B cell (primary cell): Measurements from ENCODE around the gene GPX2. TPM values are rescaled to one million over a fixed set of nuclear protein-coding genes. Genes with fewer than 3 reads are reported as not detected.

ENCODE experiments used
- ATAC-seq: fragments of 200-7000 bp; cut with Tn5 transposase; one replicate; pipeline ENCODE4 v1.10.0; 2021; ENCODE audit warnings: low read depth, mild to moderate bottlenecking, moderate number of reproducible peaks, moderate library complexity
- CTCF ChIA-PET: fragments of 350-600 bp; sonication (Branson Sonifier 250); formaldehyde crosslinking; loops from one replicate; lab custom pipeline; 2021; ENCODE audit warnings: antibody characterized with exemption, inconsistent platforms; lab: Charles Lee
- POLR2A ChIA-PET: fragments of 350-600 bp; sonication (Branson Sonifier 250); formaldehyde crosslinking; loops from one replicate; lab custom pipeline; 2021; ENCODE audit warnings: antibody characterized with exemption; lab: Charles Lee
- DNase-seq: peaks from one replicate; pipeline ENCODE4 v3.0.0; 2013
- H2AFZ ChIP-seq: 2 replicates; pipeline ENCODE4 v1.6.1; 2012; ENCODE audit warnings: mild to moderate bottlenecking, low read depth, low read length; ENCODE audit not compliant: insufficient read depth, poor library complexity, severe bottlenecking
- H3K27ac ChIP-seq, 2 donors: 1 replicate in 1 of 2; 2 replicates in 1 of 2; pipeline ENCODE4 v1.5.1; 2012 to 2013; ENCODE audit warnings: low read length in 2 of 2, mild to moderate bottlenecking in 2 of 2, moderate library complexity in 1 of 2
- H3K27me3 ChIP-seq, 4 experiments: fragments of 200-600 bp in 1 of 4; sonication (generic) in 1 of 4; replicated peaks in 1 of 4; 1 replicate in 2 of 4; 2 replicates in 2 of 4; pipeline versions ENCODE4 v1.6.1 to v1.7.0; 2013 to 2016; ENCODE audit warnings: low read length in 3 of 4, mild to moderate bottlenecking in 2 of 4, mixed read lengths in 1 of 4, moderate library complexity in 1 of 4; ENCODE audit not compliant: insufficient read depth in 4 of 4, control insufficient read depth in 3 of 4; ENCODE audit errors: control extremely low read depth in 1 of 4
- H3K36me3 ChIP-seq, 2 experiments: replicated peaks in 1 of 2; 1 replicate in 1 of 2; 2 replicates in 1 of 2; pipeline versions ENCODE4 v1.6.1 to v1.7.1; 2013; ENCODE audit warnings: low read length in 1 of 2; ENCODE audit not compliant: insufficient read depth in 2 of 2, control insufficient read depth in 1 of 2; ENCODE audit errors: control extremely low read depth in 1 of 2, extremely low read depth in 1 of 2
- H3K4me1 ChIP-seq, 2 donors: fragments of 200-600 bp in 1 of 2; sonication (generic) in 1 of 2; 1 replicate in 1 of 2; 2 replicates in 1 of 2; pipeline versions ENCODE4 v1.5.1 to v1.6.1; 2013 to 2017; ENCODE audit warnings: low read length in 2 of 2; ENCODE audit not compliant: control insufficient read depth in 2 of 2, insufficient read depth in 2 of 2
- H3K4me2 ChIP-seq: replicated peaks from 2 replicates; pipeline ENCODE3; 2012; ENCODE audit warnings: mild to moderate bottlenecking, low read depth, low read length; ENCODE audit not compliant: poor library complexity, severe bottlenecking
- H3K4me3 ChIP-seq, 5 experiments: fragments of 200-600 bp in 1 of 5; sonication (generic) in 1 of 5; 1 replicate in 3 of 5; 2 replicates in 2 of 5; pipeline versions ENCODE4 v1.5.1 to v1.7.0; 2011 to 2016; ENCODE audit warnings: low read length in 4 of 5, mild to moderate bottlenecking in 4 of 5, low read depth in 2 of 5, control low read depth in 1 of 5, moderate library complexity in 1 of 5; ENCODE audit not compliant: insufficient read depth in 1 of 5; ENCODE audit errors: control extremely low read depth in 1 of 5, extremely low read depth in 1 of 5
- H3K79me2 ChIP-seq: fragments of 200-600 bp; sonication (generic); one replicate; pipeline ENCODE4 v1.6.0; 2016; ENCODE audit warnings: low read length; ENCODE audit not compliant: control insufficient read depth, insufficient read depth
- H3K9ac ChIP-seq: fragments of 200-600 bp; sonication (generic); 2 replicates; pipeline ENCODE4 v1.6.1; 2017; ENCODE audit warnings: mild to moderate bottlenecking, low read length, moderate library complexity
- H3K9me3 ChIP-seq, 3 donors: one replicate each; pipeline versions ENCODE4 v1.6.1 to v1.7.1; 2013; ENCODE audit warnings: low read length in 2 of 3; ENCODE audit not compliant: control insufficient read depth in 2 of 3, insufficient read depth in 1 of 3; ENCODE audit errors: control extremely low read depth in 1 of 3
- H4K20me1 ChIP-seq: 2 replicates; pipeline ENCODE4 v1.6.0; 2012; ENCODE audit warnings: mild to moderate bottlenecking, low read length; ENCODE audit not compliant: insufficient read depth, control insufficient read depth, poor library complexity, severe bottlenecking
- H3K27ac Mint-ChIP-seq: one replicate; pipeline ENCODE4 v1.8.0; 2021; ENCODE audit warnings: mixed read lengths
- H3K27me3 Mint-ChIP-seq: one replicate; pipeline ENCODE4 v1.8.0; 2021; ENCODE audit warnings: mixed read lengths
- H3K4me1 Mint-ChIP-seq: one replicate; pipeline ENCODE4 v1.8.0; 2021; ENCODE audit warnings: mixed read lengths
- H3K4me3 Mint-ChIP-seq: one replicate; pipeline ENCODE4 v1.8.0; 2021; ENCODE audit warnings: mixed read lengths
- H3K9me3 Mint-ChIP-seq: one replicate; pipeline ENCODE4 v1.8.0; 2022; ENCODE audit warnings: mixed read lengths; ENCODE audit not compliant: insufficient read depth
- CTCF ChIP-seq: fragments of 200-600 bp; IDR thresholded peaks from one replicate; pipeline ENCODE4 v1.8.0; 2022; ENCODE audit warnings: antibody characterized with exemption, mild to moderate bottlenecking
- EZH2 ChIP-seq: IDR thresholded peaks from 2 replicates; pipeline ENCODE4 v1.6.1; 2012; ENCODE audit warnings: borderline replicate concordance, low read depth, mild to moderate bottlenecking, moderate library complexity, low read length; ENCODE audit not compliant: insufficient read depth, poor library complexity, severe bottlenecking
- WGBS: methylation state at CpG from one replicate; pipeline ENCODE4 v1.1.5; 2013; ENCODE audit warnings: missing lambda C conversion rate; ENCODE audit not compliant: insufficient coverage; 5-methylcytosine and 5-hydroxymethylcytosine counted together
- intact Hi-C: fragments of 100-400 bp; cut with micrococcal nuclease; formaldehyde crosslinking; loops from one replicate; pipeline ENCODE4 v1.10.0; 2022
- polyA plus RNA-seq: library from polyadenylated mRNA; depleted of rRNA; stranded (reverse); fragments of >200 nt; gene quantifications from 2 replicates; pipeline ENCODE4 v1.2.3, GENCODE V29; 2012
- total RNA-seq, 2 donors: library from RNA; stranded (reverse); fragments of 120-200 nt in 1 of 2; gene quantifications; 1 replicate in 1 of 2; 2 replicates in 1 of 2; pipeline versions ENCODE4 v1.2.3 to v1.2.4, GENCODE V29; 2013 to 2022

GPX2 gene
- total and polyA plus RNA-seq, 2 donors (not counting 1 experiment from before 2014, with no cell fraction given), result not detected

DNA sequence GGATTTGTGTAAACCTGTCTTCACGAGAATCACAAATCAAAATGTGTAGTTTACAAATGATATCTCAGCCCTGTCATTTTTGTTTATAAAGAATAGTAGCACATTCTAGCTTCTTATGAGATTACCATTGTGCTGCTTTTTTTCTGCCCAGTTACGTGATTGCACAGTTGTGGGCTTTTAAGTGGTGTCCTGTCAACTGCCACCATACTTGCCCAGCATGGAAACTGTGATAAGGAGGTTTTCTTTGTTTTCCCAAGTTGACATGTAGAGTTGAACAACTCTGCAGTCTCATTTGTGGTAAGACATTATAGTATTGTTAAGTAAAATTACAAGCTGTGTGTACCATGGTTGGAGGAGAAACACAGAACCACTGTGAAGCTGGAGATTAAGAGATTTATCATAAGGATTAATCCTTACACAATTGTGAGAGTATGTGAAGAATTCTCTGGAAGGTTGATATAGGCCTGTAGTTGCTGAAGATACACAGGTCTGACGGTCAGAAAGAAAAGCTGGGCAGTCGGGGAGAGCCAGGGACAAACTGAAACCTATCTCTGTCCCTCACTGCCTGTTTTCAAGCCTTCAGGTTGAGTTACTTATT is 16.0 kb downstream of the GPX2 start:
- ChIA-PET POLR2A (no interaction called here), CTCF (interaction anchor here (1.5 to 1.8 kb wide), 3 partner anchors 9 to 35 kb away, joined by 4 to 6 read pairs (median 5); partner anchors contain the start of gene CHURC1)
- TF ChIP-seq EZH2 (no peak), CTCF (no peak)
- H3K27ac ChIP-seq, result peak overlapping the region in 1 of 2 donors; percentile 44
- no peak overlapping the region for H3K9ac ChIP-seq
- no peaks in the 10 kb centered on the region for H3K9me3 Mint-ChIP-seq
- intact Hi-C loops, result no loop called here
- H3K27me3 ChIP-seq, result no peaks in the 10 kb centered on the region
- peaks cover 9 to 64% of the 10 kb centered on the region in 2 experiments for H3K36me3 ChIP-seq
- peaks cover 51% of the 10 kb centered on the region for H3K79me2 ChIP-seq
- 100% methylated on average over 1 of the region's 4 CpGs for WGBS
- H3K27ac Mint-ChIP-seq, result no peak overlapping the region
- peaks cover 15 to 19% of the 10 kb centered on the region in 2 donors for H3K4me1 ChIP-seq
- H3K4me3 ChIP-seq, result no peak overlapping the region
- H3K27me3 Mint-ChIP-seq, result no peaks in the 10 kb centered on the region
- no peak overlapping the region for H3K4me3 Mint-ChIP-seq
- DNase-seq (no peak), ATAC-seq (no peak)
- H4K20me1 ChIP-seq, result peaks cover 46% of the 10 kb centered on the region
- H2AFZ ChIP-seq, result no peak overlapping the region
- H3K4me2 ChIP-seq, result no peak overlapping the region
- H3K4me1 Mint-ChIP-seq, result peaks cover 20% of the 10 kb centered on the region
- no peaks in the 10 kb centered on the region for H3K9me3 ChIP-seq

DNA sequence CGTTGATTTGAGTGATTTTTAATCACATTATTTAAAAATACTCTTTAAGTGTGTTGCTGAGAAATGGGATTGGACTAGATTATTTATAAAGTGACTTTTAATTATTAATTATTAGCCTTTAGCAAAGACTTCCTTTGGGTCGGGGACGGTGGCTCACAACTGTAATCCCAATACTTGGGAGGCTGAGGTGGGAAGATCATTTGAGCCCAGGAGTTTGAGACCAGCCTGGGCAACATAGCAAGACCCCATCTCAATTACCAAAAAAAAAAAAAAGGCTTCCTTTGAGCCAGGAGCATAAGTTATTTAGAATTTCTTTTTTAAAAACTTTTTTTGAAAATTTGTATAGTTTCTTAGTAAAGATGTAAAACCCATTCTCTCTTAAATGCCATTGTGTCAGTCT is 19.5 kb downstream of the GPX2 start:
- Histone ChIP-seq H3K9ac (no peak overlapping the region), H2AFZ (no peak overlapping the region), H3K27me3 (no peaks in the 10 kb centered on the region), H3K9me3 (no peaks in the 10 kb centered on the region), H3K4me2 (no peak overlapping the region), H3K36me3 (peaks cover 10 to 48% of the 10 kb centered on the region in 2 experiments), H3K27ac (no peak overlapping the region), H3K4me3 (no peak overlapping the region), H3K79me2 (peaks cover 59% of the 10 kb centered on the region), H3K4me1 (peaks cover 4 to 8% of the 10 kb centered on the region in 2 donors), H4K20me1 (peaks cover 52% of the 10 kb centered on the region)
- Mint-ChIP-seq H3K4me1 (peaks cover 36% of the 10 kb centered on the region), H3K27ac (no peak overlapping the region), H3K4me3 (no peak overlapping the region), H3K27me3 (no peaks in the 10 kb centered on the region), H3K9me3 (no peaks in the 10 kb centered on the region)
- no peak for TF ChIP-seq CTCF
- TF ChIP-seq EZH2, result no peak
- no peak for ATAC-seq
- ChIA-PET POLR2A (no interaction called here), CTCF (interaction anchor here (2.2 kb wide), 1 partner anchor 8 kb away, joined by 4 read pairs; no protein-coding TSS in a partner anchor)
- intact Hi-C loops, result no loop called here
- no CpG with 5 or more reads among the region's 3 CpGs for WGBS
- no peak for DNase-seq
